HS-5 (cell line): ENCODE measurements around the gene AP2A2.
"Not testable (repeated sequence)": the region's sequence is repeated elsewhere in the genome, so short reads cannot be mapped to it uniquely, and the experiment has no call there.

Experiments used
- DNase-seq: peaks from one replicate; pipeline ENCODE4 v3.0.0-alpha.2; 2012; ENCODE audit warnings: low read depth

The AP2A2 gene

GRCh38 chr11:954392-955153, 28.9 kb downstream of the AP2A2 start:
- DNase-seq, result no peak

GRCh38 chr11:955154-956063, 29.7 kb downstream of the AP2A2 start:
- no peak for DNase-seq

DNA sequence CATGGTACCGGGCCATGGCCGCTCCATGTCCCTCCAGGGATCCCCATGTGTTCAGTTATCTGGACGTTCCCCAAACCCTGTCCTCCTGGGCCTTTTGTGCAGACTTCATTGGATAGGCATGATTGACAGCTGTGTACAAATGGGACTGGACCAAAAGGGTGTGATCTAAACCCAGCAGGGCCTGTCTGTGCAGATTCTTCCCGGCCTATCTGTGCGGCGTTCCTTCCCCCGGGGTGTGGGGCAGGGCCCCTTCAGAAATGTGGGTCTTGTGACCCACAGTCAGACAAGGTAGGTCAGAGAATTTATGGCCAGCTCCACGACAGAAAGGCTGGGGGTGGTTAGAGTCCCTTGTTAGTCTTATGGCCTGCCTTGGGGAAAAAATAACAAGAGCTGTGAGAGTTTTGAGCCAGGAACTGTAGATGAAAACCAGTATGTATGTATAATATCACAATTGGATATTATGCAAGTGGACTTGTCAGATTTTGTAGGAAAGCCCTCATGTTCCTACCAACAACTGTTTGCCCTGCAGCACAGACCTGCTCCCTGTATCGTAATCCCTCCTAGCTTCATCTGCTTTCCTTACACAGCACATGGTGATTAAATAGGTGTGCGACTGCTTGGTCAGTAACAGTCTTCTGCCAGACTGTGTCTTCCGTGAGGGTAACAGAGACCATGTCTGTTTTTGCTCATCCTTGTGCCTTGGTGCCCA, 31.7 kb downstream of the AP2A2 start:
- DNase-seq, result no peak

- no peak for DNase-seq
These were observed 32.4 kb downstream of the AP2A2 start for GRCh38 chr11:958101-958500.

- no peak for DNase-seq
These were observed 33.4 kb downstream of the AP2A2 start for GRCh38 chr11:959027-959426.

DNA sequence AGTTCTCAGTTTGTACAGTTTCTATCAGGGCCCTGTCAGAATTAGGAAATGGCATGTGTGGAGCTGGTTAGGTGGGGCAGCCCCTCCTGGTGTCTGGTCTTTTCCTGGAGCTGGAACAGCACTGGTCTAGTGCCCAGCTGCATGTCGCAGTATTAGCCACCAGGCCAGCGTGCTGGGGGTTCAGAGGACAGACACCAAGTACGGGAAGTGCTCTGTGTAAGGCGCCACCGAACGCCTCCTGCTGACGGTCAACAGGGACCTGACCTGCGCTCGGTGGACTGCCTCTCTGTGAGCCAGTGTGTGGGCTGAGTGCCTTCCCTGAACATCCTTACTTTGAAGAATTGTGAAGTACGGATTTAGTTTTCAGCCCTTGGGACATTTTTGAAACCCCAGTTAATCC, 33.9 kb downstream of the AP2A2 start:
- DNase-seq, result no peak

DNA sequence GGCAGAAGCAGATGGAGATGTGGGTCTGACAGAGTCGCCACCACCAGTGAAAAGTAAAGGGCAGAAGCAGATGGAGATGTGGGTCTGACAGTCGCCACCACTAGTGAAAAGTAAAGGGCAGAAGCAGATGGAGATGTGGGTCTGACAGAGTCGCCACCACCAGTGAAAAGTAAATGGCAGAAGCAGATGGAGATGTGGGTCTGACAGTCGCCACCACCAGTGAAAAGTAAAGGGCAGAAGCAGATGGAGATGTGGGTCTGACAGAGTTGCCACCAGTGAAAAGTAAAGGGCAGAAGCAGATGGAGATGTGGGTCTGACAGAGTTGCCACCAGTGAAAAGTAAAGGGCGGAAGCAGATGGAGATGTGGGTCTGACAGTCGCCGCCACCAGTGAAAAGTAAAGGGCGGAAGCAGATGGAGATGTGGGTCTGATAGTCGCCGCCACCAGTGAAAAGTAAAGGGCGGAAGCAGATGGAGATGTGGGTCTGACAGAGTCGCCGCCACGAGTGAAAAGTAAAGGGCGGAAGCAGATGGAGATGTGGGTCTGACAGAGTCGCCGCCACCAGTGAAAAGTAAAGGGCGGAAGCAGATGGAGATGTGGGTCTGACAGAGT, 35.7 kb downstream of the AP2A2 start:
- DNase-seq, result not testable (repeated sequence)

GRCh38 chr11:961921-962320, 36.3 kb downstream of the AP2A2 start:
- no peak for DNase-seq

DNA sequence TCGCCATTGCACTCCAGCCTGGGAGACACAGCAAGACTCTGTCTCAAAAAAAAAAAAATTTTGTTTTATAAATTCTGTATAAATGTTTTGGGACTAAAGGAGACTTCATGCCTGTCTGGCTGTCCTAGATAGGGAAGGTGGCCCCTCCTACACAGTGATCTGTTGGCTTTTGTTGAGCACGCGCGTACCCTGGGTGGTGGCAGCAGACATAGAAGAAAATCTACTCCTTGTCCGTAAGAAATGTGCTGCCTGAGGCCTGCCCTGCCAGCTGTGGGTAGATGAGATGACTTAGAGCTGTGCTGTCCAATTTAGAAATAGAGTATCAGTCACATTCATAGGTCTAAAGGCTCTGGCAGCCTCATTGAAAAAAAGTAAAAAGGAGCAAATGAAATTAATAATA, 37.0 kb downstream of the AP2A2 start:
- DNase-seq, result no peak

DNA sequence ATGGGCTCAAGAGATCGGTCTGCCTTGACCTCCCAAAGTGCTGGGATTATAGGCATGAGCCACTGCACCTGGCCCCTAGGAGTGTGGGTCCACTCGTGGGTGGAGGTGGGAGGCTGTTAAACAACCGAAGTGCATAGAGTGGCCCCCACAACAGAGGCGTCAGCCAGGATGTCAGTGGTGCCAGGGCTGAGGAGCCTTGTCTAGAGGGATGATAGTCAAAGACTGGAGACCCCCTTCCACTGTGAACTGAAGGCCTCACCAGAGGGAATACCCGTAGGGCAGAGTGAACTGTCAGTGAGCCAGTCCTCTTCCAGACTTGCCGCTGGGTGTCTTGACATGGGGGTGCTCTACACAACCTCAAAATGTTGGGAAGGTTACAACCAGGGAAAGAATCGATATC, 38.2 kb downstream of the AP2A2 start:
- DNase-seq, result no peak

DNA sequence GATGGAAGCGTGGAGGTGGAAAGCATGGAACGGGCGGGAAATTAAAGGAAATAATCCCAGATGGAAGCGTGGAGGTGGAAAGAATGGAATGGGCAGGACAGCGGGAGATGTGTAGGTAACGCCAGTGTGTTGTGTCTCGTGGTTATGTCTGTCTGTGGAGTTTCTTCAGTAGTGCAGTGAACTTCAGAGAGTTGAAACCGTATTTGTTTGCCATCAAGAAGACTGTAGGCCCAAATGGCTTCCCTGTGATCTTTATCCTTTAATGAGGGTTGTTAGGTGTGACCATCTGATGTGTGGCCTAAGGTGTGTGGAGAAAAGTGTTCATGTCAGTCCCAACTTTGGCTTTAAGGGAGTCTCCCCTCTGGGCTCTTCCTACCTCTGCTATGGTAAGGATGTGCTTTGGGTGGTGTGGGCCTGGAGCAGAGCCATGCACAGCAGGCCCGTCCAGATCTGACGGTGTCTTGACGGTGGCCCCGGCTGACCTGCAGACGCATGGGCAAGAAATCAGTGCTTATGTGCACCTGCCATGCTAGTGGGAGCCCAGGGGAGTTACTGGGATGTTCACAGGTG, 39.6 kb downstream of the AP2A2 start:
- no peak for DNase-seq

- DNase-seq, result no peak
These were observed 42.5 kb downstream of the AP2A2 start for GRCh38 chr11:967995-968751.

- DNase-seq, result no peak
These were observed 43.2 kb downstream of the AP2A2 start for GRCh38 chr11:968822-969221.

DNA sequence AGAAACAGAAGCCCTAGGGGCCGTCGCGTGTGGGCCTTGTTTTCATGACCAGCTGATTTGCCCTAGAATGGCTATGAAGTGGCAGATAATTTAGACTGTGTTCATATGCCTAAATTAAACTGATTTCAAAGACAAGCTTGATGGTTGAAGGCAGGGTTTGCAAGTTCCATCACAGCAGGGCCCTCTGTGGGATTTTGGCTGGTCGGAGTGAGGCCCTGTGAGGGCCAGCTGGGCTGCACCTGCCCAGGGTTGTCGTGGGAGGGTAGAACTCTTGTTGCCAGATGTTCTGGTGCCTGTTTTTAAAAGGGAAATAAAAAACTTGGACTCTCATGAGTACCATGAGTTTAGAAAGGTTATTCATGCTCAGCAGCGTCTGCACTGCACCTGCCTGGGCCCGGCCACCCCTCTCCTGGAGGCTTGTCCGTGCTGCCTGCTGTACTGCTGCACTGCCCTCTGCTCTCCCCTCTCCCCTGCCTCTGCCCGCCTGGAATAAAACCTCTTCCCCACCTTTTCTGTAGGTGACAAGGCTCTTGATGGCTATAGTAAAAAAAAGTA, 44.1 kb downstream of the AP2A2 start:
- no peak for DNase-seq

- DNase-seq, result no peak
These were observed 44.7 kb downstream of the AP2A2 start for GRCh38 chr11:970319-970871.

GRCh38 chr11:971092-971690, 45.5 kb downstream of the AP2A2 start:
- DNase-seq, result no peak

DNA sequence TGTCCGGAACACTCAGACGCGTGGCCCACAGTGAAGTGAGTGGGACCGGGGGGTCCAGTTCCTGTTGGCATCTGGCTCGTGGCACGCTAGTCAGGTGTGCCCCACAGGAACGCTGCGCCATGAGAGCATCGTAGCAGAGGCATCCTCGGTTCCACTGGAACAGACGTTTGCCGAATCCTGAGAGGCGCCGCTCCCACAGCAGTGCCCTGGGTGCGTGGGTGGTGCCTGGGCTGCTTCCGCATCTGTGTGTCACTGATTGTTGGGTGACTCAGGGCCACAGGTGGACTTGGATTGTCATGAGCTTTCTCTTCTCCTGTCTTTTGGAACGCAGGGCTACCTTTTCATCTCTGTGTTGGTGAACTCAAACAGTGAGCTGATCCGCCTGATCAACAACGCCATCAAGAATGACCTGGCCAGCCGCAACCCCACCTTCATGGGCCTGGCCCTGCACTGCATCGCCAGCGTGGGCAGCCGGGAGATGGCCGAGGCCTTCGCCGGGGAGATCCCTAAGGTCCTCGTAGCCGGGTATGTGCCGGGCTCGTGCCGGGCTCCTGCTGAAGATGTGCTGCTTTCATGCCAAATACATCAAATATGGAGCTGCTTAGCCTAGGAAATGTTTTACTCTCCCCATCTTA, 46.2 kb downstream of the AP2A2 start:
- DNase-seq, result no peak

GRCh38 chr11:972523-973211, 47.0 kb downstream of the AP2A2 start:
- DNase-seq, result no peak

DNA sequence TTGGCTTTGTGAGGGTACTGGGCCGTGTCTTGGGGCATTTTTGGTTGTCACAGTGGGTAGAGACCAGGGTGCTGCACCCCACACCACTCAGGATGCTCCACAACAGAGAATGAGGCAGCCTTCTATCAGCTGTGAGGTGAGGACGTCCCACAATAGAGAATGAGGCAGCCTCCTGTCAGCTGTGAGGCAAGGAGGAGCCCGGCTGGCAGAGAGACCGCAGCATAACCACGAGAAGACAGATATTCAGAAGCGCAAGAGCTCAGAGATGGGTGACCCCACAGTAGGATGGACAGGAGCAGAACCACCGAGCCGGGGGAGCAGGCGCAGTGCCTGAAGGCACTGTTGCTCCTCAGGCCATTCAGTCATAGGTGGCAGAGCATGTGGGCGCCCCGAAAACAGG, 47.6 kb downstream of the AP2A2 start:
- DNase-seq, result no peak
